Lower lobe of right lung (tissue), 2 donors: ENCODE measurements around the gene BANF1. TPM values are rescaled to one million over a fixed set of nuclear protein-coding genes. Genes with fewer than 3 reads are reported as not detected.

Experiments
- ATAC-seq, 2 donors: fragments of 200-7000 bp; cut with Tn5 transposase; one replicate each; pipeline ENCODE4 v1.9.1; 2020 to 2022; ENCODE audit warnings: mild to moderate bottlenecking in 2 of 2, moderate library complexity in 2 of 2
- DNase-seq: peaks from one replicate; pipeline ENCODE4 v3.0.0-alpha.2; 2020
- H3K27ac ChIP-seq: fragments of 200-600 bp; one replicate; pipeline ENCODE4 v1.8.0; 2022
- H3K27me3 ChIP-seq: fragments of 200-600 bp; one replicate; pipeline ENCODE4 v1.8.0; 2022; ENCODE audit warnings: low read depth
- H3K36me3 ChIP-seq: fragments of 200-600 bp; one replicate; pipeline ENCODE4 v1.8.0; 2022; ENCODE audit warnings: mild to moderate bottlenecking
- H3K4me1 ChIP-seq: fragments of 200-600 bp; one replicate; pipeline ENCODE4 v1.8.0; 2022
- H3K4me3 ChIP-seq: fragments of 200-600 bp; one replicate; pipeline ENCODE4 v1.8.0; 2022; ENCODE audit warnings: mild to moderate bottlenecking
- H3K9me3 ChIP-seq: fragments of 200-600 bp; one replicate; pipeline ENCODE4 v1.8.0; 2022
- CTCF ChIP-seq: fragments of 200-600 bp; IDR thresholded peaks from one replicate; pipeline ENCODE4 v1.8.0; 2022; ENCODE audit warnings: antibody characterized with exemption, mild to moderate bottlenecking
- intact Hi-C: fragments of 100-400 bp; cut with DNase I; formaldehyde crosslinking; loops from one replicate; pipeline ENCODE4 v1.11.0; 2022
- total RNA-seq: library from RNA; stranded (reverse); fragmentation: NEBNext Ultra II Directional; extraction: Animal tissue kit (Norgen Biotek cat#: 25700); gene quantifications from one replicate; pipeline ENCODE4 v1.2.1, GENCODE V29; 2021
- donor health status: DM: no; HTN: yes; CAD: no; lungs with severe emphysema.

The BANF1 gene
- total RNA-seq, 1 donor from 2014 or later = 156 TPM

- intact Hi-C loops = no loop called here
- Histone ChIP-seq H3K4me3 (no peak within 1 kb of the TSS), H3K27ac (no peak within 1 kb of the TSS), H3K9me3 (no peaks in the 10 kb centered on the region), H3K27me3 (peaks cover 4% of the 10 kb centered on the region), H3K4me1 (peaks cover 18% of the 10 kb centered on the region), H3K36me3 (no peaks in the 10 kb centered on the region)
- no peak for TF ChIP-seq CTCF
- ATAC-seq = no peak
- no peak for DNase-seq
Measured at GRCh38 chr11:66026017-66026529, 23.8 kb downstream of the BANF1 start, which contains the start of gene CATSPER1. Gene CATSPER1, minus strand, starts transcription at chr11:66026479. Its CDS starts 100 bp downstream, at chr11:66026379.

- no peaks in the 10 kb centered on the region for H3K4me1 ChIP-seq
- intact Hi-C loops = no loop called here
- no peaks in the 10 kb centered on the region for H3K36me3 ChIP-seq
- no peak overlapping the region for H3K4me3 ChIP-seq
- TF ChIP-seq CTCF = no peak
- peaks cover 4% of the 10 kb centered on the region for H3K27me3 ChIP-seq
- DNase-seq (no peak), ATAC-seq (no peak)
- no peak overlapping the region for H3K27ac ChIP-seq
- H3K9me3 ChIP-seq = no peaks in the 10 kb centered on the region
Measured at GRCh38 chr11:66032957-66033735, 30.8 kb downstream of the BANF1 start.

- Histone ChIP-seq H3K27me3 (no peaks in the 10 kb centered on the region), H3K27ac (no peak overlapping the region), H3K9me3 (no peaks in the 10 kb centered on the region), H3K4me3 (no peak overlapping the region), H3K4me1 (no peaks in the 10 kb centered on the region), H3K36me3 (no peaks in the 10 kb centered on the region)
- intact Hi-C loops = no loop called here
- DNase-seq (no peak), ATAC-seq (no peak)
- TF ChIP-seq CTCF = no peak
Measured at GRCh38 chr11:66035653-66036333, 33.5 kb downstream of the BANF1 start.

GRCh38 chr11:66036334-66036710 is 34.0 kb downstream of the BANF1 start:
- Histone ChIP-seq H3K9me3 (no peaks in the 10 kb centered on the region), H3K4me3 (no peak overlapping the region), H3K36me3 (no peaks in the 10 kb centered on the region), H3K27ac (no peak overlapping the region), H3K4me1 (no peaks in the 10 kb centered on the region), H3K27me3 (no peaks in the 10 kb centered on the region)
- DNase-seq (no peak), ATAC-seq (no peak)
- intact Hi-C loops = no loop called here
- no peak for TF ChIP-seq CTCF

- intact Hi-C loops = no loop called here
Measured at GRCh38 chr11:66037327-66037726, 35.0 kb downstream of the BANF1 start.

More at GRCh38 chr11:66037327-66037726, 35.0 kb downstream of the BANF1 start:
- Histone ChIP-seq H3K27me3 (no peaks in the 10 kb centered on the region), H3K9me3 (no peaks in the 10 kb centered on the region), H3K27ac (no peak overlapping the region), H3K4me1 (no peaks in the 10 kb centered on the region), H3K4me3 (no peak overlapping the region), H3K36me3 (no peaks in the 10 kb centered on the region)
- no peak for DNase-seq
- no peak for ATAC-seq
- no peak for TF ChIP-seq CTCF
